ENCODE data around the gene TCF7L2.

Gene TCF7L2

GRCh38 chr10:113187063-113187777 lies 237.2 kb downstream of the TCF7L2 start:
- FAIRE-seq: no peak

- no peak for FAIRE-seq
These were observed 249.4 kb downstream of the TCF7L2 start for GRCh38 chr10:113199459-113199858.

GRCh38 chr10:113202011-113202410 lies 252.0 kb downstream of the TCF7L2 start:
- no peak for FAIRE-seq

GRCh38 chr10:113207924-113208323 lies 257.9 kb downstream of the TCF7L2 start:
- FAIRE-seq: no peak

GRCh38 chr10:113213035-113213434 lies 263.0 kb downstream of the TCF7L2 start:
- no peak for FAIRE-seq

- FAIRE-seq: no peak
These were observed 264.3 kb downstream of the TCF7L2 start for GRCh38 chr10:113214331-113214730.

GRCh38 chr10:113216102-113216501 lies 266.1 kb downstream of the TCF7L2 start:
- FAIRE-seq: no peak

Measured in colon (tissue), 2 donors.